Stimulated activated CD4-positive, alpha-beta T cell treated with anti-CD3 and anti-CD28 coated beads, Interleukin-1b, Interleukin-23, amount 100 ng/mL, for 48 hours (primary cell): ENCODE results near the gene WDR35.
A peak's percentile ranks its signal among the peaks of the same experiment; 100 is the strongest.

Source experiments
- DNase-seq: peaks from one replicate; pipeline ENCODE4 v3.0.0-alpha.2; 2020

Gene WDR35

DNA sequence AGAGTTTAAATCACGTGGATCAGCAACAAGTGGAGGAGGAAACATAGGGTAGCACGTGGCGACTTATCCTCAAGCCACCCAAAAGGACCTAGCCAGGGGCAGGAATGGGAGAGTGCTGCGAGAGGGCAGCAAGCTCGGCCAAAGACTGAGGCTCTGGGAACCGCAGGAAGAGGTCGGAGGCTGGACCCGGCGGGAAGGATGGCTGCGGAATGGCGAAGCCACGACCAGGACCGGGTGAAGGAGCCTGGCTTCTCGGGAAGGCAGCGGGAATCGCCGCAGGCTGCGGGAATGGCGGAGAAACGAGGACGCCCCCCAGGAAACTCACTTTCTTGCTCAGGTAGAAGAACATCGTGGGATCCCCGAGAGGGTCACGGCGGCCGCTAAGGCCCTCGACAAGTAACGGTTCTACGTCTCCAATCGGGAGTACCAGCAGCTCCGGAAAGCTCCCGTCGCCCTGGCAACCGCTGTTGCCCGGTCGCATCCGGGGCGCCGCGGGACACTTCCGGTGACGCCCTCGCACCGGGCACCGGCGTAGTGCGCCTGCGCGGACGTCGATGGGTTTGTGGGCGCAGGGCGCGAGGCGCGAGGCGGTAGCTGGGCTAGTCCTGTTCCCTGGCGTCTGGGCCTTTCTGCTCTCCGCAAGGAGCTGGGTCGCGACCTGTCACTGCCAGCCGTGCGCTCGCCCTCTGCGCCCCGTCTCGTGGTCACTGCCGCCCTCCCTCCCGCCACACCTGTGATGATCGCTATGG, at the start of gene WDR35:
Gene WDR35, minus strand, starts transcription at position 439 of the 749 bp plus-strand sequence. Its CDS starts 90 bp downstream, at position 349.
- DNase-seq = peak; percentile 91

DNA sequence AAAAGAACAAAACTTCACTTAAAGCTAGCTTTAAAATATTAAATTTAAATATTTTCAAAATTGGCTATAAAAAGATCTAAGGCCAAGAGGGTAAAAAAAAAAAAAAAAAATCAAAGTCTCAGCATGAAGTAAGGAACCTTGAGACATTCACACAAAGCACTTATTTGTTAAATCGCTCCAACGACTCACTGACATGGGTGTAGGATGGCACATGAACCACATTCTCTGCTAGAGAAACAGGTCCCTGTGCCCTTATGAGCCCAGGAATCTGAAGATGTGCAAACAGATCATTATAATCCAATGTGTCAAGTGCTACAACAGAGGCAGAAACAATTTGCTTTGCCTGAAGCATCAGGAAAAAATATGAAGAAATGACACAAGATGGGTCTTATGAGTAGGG, 47.8 kb upstream of the WDR35 start:
- no peak for DNase-seq

DNA sequence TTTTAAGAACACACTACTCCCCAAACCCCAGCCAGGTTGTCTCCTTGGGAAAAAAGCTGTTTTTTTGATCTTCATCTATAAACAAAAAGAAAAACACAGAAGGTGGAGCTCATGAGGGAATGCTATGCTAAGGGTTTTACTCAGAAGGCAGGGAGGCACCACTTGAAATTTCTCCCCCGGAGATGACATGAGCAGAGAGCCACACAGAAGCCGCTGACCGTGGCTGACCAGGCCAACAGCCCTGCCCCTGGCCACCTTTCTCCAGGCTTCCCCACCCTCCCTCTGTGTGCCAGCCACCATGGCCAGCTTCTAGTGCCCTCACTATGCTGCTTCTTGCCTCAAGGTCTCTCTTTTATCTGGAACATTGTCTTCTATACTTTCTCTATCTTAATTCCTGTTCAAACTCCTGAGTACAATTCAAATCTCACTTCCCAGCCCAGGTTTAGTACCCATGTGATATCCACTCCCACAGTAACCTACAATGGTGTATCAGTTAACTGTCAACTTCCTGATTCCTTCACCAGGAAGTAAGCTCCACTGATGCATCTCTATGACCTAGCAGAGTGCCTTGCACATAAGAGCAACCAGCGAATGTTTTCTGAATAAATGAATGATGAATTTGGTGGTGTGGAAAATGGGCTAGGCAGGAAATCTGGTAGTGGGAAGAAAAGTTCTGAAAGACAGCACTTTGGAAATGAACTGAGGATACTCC, 46.2 kb upstream of the WDR35 start:
- DNase-seq = no peak

DNA sequence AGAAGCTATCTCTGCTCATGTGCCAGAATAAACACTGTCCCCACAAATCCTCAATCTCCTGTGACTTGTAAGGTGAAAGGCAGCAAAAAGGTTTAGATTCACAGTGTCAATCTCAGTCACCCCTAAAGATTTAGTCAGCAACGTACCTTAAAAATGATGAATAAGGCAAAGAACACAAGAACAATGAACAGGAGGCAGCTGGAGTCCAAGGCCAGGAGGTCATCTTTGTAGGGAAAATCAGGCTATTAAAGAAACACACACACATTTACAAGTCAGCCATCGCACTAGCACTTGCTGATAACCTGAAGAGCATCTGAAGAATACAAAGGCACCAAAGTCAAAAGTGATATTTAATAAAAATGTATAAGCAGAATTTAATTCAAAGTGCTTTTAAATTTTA, 44.9 kb upstream of the WDR35 start:
- DNase-seq = no peak

DNA sequence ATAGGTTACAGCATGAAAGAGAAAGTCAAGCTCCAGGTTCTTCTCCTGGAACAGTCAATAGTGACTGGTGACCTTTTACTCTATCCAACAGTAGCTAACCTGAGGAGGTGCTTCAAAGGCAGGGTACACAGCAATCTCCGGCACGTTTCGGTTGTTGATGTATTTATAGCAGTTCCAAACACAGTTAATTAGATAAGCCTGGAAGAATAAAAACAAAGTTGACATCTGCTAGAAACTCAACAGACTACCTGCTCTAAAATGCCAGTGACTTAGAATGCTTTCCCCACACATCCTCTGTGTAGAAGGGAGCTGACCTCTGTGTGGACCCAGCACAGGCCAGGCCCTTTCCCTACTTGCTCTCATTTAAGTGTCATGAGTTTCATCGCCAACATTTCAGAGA, 44.3 kb upstream of the WDR35 start:
- DNase-seq = no peak

DNA sequence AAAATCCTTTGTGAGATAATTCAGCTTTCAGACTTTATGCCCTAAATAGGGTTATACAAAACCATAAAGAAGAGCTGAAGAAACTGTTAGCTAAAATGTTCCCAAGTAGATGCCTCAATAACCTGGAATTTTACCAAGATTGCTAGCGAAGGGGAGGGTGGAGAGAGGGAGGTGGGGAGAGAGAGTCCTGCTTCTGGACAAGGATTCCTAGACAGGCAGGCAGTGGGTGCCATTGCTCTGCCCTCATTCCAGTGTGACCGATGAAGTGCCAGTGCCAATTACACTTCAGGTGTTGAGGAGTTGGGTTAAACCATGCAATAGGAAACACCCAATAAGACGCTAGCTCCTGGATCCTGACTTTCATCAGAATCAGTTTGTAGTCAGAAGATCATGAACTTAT, 43.4 kb upstream of the WDR35 start:
- no peak for DNase-seq

DNA sequence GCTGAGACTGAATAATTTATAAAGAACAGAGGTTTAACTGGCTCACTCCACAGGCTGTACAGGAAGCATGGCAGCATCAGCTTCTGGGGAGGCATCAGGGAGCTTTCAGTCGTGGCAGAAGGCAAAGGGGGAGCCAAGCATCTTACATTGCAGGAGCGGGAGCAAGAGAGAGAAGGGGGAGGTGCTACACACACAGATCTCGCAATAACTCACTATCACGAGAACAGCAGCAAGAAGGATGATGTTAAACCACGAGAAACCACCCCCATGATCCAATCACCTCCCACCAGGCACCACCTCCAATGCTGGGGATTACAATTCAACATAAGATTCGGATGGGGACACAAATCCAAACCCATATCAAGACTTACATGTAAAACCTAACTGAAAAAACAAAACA, 40.3 kb upstream of the WDR35 start:
- no peak for DNase-seq

DNA sequence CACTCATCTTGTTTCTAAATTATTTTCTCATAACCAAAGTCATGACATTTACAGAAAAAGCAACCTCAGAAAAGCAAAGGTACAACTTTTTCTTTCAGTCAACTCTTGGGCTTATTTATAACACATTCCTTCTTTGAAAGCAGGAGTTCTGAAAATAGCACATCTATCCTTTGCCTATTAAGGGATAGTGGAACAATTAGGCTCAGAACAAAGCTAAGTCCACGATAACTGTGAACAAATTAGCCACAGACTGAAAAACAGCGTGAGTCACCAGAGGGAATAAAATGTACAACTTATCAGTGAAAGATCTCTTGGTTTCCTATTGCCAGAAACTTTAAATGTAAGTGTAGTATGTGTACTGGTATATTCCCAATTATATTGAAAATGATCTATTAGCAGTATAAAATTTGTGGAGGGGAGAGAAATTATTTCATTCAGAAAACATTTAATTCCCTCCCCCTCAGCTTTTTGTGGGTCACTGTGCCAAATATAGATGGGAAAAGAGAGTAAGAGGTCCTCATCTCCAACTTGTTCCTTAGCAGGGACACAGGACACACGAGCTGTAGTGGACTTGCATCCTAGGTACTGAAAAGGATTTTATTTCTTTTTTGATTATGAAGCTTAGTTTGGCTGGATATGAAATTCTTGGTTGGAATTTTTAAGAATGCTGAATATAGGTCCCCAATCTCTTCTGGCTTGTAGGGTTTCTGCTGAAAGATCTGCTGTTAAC, 38.0 kb upstream of the WDR35 start:
- no peak for DNase-seq

DNA sequence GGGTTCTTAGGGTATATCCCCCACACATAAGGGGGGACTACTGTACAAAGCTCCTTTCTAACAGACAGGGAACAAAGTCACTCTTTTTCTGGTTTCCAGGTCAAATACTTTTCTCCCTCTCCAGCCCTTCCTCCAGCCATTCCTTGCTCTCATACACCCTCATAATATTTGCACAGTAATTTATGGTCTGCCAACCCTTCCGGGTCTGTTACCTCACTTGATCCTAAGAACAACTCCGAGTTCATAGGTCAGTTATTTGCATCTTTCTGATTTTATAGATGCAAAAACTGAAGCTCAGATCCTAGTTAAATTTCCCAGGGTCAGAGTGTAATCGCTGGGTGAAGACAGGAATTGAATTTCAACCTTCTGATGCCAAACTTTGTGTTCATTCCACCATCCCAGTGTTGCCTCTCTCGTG, 37.4 kb upstream of the WDR35 start:
- DNase-seq = no peak

DNA sequence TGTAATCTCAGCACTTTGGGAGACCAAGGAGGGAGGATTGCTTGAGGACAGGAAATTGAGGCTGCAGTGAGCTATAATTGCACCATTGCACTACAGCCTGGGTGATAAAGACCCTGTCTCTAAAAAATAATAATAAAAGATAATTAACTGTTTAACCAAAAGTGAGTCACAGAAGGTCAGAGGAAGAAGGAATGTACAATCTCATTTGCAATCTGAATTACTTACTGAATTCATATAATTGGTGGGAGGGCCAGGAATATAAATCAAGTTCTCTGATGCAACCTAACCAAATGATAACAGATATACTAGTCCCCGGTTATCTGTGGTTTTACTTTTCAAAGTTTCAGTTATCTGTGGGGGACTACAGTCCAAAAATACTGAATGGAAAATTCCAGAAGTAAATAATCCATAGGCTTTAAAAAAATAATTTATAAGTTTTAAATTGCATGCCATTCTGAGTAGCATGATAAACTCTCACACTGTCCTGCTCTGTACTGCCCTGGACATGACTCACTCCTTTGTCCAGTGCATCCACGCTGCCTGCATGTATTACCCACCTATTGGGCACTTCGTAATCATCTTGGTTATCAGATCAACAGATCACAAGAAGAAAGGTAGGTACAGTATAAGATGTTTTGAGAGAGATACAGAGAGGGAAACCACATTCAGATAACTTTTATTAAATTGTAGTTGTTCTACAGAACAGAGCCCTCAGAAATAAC, 35.3 kb upstream of the WDR35 start:
- no peak for DNase-seq

DNA sequence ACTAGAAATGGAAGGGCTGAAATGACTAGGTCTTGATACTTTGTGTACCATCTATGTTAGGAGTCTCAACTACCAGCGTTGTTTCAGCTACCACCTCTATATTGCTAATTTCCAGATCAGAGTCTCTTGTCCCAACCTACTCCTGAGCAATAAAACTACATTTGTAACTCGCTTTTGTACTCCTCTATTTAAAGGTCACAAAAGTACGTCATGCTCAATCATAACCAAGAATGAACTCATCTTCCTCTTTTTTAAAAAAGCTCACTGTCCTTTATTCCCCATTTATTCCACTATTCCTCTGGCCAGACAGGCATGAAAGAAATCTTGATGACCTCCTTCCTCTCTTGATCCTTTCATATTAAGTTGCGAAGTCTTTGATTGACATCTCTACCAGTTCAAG, 33.8 kb upstream of the WDR35 start:
- no peak for DNase-seq

DNA sequence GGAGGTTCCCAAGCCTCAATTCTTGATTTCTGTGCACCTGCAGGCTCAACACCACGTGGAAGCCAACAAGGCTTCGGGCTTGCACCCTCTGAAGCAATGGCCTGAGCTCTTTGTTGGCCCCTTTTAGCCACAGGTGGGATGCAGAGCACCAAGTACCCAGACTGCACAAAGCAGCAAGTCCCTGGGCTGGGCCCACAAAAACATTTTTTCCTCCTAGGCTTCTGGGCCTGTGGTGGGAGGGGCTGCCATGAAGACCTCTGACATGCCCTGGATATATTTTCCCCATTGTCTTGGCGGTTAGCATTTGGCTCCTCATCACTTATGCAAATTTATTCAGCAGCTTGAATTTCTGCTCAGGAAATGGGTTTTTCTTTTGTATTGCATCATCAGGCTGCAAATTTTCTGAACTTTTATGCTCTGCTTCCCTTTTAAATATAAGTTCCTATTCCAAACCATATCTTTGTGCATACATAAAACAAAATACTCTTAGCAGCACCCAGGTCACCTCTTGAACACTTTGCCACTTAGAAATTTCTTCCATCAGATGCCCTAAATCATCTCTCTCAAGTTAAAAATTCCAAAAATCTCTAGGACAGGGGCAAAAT, 31.6 kb upstream of the WDR35 start:
- DNase-seq = no peak

DNA sequence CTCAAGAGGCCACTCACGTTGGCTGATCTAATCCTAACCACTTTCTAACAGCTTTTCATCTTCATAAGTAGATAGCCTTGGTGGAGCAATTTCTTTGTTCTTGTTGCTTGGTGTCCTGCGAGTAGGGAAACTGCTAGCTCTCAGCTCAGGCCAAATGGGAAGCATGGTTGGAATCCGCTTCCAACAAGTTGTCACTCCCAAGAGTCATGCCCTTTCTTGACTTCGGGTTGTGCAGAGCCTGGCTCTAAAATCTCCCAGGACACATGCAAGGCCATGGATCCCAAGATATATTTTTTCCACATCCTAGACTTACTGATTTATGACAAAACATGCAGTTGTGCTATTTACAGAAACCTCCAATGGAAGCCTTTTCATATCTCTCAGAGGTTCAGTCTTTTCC, 29.8 kb upstream of the WDR35 start:
- no peak for DNase-seq

DNA sequence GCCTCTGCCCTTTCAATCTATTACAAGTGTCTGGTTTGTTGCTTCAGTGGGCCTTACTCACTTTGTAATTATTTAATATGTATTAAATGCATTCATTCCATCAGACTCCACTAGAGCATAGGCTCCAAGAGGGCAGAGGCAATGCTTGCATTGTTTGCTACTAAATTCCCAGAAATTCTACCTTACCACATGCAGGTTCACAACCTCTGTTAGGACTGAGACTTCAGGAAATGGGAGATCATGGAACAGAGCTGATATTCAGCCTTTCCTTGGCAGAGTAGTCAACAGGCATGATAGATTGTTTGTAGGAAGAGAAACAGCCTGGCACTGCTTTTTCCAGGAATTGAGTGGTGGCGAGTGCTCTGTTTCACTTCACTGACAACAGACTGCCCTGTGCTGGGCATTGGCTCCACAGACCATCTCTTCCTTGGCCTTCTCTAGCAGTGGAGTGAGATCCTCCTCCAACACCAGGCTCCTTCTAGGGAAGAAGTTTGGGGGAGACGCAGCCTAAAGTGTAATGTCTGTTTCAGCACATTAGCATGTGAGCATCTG, 28.8 kb upstream of the WDR35 start:
- no peak for DNase-seq

DNA sequence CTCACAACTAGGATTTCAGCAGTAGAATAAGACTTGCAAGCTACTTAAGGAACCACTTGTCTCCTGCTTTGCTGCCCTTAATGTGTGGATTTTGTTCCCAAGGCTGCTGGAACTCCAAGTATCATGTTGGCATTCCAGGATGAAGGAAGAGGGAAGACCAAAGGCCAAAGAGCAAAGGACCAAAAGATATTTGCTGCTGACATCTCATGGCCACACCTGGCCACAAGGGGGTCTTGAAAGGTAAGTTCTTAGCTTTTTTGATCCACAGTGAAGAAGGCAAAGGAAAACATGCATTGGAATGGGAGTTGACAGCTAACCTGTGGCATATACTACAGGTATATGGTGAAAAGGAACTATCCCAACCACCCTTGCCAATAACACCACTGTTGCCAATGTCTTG, 26.4 kb upstream of the WDR35 start:
- no peak for DNase-seq

DNA sequence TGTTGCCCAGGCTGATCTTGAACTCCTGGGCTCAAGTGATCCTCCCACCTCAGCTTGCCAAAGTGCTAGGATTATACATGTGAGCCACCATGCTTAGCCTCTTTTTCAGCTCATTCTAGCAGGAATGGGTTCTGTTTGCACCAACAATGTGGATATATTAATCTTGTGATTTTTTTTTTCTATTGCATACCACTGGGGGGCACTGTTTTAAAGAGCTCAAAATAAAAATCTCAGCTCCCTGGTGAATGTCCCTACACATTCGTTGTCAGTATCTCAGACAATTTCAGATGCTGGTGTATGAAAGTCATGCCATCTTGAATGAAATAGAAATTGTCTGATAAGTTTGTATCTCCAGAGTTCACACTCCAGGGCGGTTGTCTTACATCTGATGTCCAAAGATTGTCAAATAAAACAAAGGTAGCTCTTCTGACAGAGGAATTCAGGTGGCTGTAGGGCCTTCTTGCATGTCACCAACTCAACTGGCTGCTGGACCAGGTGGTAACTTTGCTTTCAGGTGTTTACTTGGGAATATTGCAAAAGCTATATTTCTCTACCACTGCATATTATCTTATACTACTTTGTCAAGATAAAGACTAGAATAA, 25.7 kb upstream of the WDR35 start:
- no peak for DNase-seq

DNA sequence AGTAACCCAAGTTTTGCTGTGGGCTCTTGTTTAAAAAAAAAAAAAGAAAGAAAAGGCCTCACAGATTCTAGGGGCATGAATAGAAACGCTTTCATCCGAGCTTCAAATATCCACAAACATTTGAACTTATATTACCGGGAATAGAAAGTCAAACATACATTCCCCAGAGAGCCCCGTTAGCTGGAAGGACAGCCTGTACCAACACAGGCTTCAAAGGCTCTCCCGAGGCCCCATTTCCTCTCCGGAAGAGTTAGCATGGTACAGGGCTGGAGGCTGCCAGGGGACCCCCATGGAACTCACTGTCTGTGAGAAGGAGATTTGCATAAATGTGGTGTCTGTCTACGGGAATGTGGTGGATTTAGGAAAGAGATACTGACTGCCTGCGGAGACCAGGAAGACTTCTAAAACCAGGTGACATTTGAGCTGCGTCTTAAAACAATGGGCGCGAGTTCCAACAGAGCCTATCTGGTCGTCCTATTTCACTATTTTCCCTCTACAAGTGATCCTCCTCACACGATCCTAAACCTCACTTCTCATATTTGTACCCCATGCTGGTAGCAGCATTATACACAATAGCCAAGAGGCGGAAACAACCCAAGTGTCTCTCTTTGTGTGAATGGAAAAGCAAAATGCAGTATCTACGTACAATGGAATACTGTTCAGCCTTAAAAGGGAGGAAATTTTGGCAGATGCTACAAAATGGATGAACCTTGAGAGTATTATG, 23.4 kb upstream of the WDR35 start:
- DNase-seq = no peak

DNA sequence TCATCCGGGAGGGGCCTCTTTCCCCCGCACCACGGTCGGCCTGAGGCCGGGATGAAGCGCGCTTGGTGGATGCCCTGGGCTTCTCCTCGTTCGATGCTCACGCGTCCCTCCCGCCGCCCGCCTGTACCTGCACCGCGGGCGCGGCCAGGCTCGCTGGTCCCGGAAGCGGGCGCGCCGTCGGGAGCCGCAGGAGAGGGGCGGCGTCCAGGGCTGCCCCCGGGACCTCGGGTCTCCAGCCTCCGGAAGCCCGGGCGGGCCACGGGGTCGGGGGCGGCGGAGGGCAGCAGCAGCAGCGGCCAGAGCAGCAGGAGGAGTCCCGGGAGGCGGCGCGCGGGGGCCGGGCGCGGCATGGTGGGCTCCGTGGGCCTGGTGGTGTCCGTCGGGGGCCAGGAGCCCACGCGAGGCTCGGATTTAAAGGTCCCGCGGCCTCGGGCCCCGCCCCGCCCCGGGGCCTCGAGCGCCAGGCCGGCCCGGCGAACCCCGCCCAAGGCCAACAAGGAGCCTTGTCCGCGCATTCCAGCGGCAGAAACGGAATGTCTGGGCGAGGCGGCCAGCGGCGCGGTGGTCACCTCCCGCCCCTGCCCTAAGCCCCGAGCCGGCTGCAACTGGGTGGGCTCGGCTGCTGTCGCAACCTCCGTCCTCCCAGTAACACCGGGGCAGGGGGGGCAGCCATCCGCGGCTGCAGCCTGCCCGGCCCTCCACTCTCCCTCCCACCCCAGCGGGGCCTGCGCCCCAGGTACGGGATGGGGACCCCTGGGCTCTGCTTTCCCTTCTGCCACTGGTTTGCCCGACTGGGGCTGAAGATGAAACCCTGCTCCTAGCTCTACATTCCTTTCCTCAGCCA, 22.6 kb upstream of the WDR35 start, which contains the start of gene MATN3:
Gene MATN3, minus strand, starts transcription at position 387 of the 844 bp plus-strand sequence. Its CDS starts 37 bp downstream, at position 350.
- DNase-seq = no peak

DNA sequence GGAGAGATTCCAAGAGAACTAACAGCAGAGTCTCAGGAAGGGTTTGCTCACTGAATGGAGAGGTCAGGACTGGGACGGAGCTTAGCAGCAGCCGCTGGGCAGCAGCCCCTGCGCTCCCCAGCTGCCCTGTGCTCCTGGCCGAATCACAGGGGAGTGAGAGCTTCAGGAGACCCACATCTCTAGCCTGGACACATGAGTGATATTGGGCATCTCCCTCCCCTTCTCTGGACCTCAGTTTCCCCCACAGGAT, 22.1 kb upstream of the WDR35 start:
- no peak for DNase-seq

DNA sequence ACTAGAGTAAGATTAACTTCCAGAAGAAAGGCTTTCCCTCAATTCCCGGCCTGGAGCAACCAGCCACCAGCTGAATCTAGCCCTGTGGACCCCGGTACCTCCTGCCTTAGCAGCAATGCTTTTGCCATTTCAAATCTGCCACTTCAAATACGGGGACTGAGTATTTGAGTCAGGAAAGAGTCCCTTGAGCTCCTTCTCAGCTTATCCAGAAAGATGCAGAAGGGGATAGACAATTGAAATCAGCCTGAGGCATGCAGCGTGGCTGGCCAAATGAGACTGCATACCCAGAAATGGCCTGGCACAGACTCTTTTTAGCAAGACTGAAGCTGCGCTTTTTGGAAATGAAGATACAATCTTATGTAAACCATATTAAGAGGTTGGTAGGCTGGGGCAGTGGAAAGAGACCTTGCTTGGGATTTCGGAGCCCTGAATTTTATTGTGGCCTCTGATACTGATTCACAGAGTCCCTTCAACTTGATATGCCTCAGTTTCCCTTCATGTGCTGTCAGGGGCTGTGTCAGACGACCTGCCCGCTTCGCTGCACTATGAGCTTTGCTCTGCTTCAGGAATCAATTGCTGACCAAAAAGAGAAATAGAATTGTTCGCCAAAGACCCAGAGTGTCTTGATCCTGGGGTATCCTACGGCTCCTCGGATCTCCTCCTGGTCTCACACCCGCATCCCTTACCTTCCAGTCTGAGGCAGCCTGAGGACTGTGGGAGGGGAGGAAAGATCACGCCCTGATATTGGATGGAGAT, 21.5 kb upstream of the WDR35 start:
- no peak for DNase-seq
